ENCODE data around the gene KLC1. TPM values are rescaled to one million over a fixed set of nuclear protein-coding genes. Genes with fewer than 3 reads are reported as not detected.

Gene KLC1
- total RNA-seq, 1 experiment from 2014 or later: 306 TPM

DNA sequence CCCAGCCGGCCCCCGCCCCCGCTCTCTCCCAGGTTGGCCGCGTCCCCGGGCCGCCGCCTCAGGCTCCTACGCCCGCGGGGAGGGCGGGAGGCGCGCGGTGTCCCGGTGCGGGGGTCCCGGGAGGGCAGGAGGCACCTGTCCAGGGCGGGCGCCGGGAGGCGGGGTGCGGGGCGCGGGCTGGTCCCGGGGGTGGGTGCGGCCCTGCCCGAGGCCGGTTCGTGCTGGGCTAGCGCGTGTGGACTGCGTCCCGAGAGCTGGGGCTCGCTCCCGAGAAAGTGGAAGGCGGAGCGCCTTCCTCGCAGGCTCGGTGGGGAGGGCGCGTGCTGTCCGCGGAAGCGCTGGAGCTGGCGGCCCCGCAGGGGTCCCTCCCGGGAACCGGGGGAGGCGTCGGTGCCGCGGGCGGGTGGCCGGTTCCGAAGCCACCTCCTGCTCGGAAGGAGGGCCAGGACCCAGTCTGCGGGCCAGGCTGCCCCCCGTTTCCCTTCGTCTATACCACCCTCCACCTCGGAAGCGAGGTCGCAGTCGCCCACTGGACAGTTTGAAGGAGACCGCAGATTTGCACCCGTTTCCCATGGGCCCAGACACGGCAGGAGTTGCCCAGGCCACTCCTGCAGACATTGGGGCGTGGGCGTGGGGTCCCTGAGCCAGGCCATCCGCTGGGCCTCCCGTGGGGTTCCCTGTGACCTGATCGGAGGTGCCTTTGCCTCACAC, 87.2 kb downstream of the KLC1 start:
- POLR2A ChIA-PET (ENCODE audit: unreplicated experiment): no interaction called here
- Histone ChIP-seq H4K20me1 (ENCODE audit: low read length) (no peaks in the 10 kb centered on the region), H3K4me1 (ENCODE audit: insufficient read depth, low read length) (peaks cover 47% of the 10 kb centered on the region), H2AFZ (ENCODE audit: low read length) (peak overlapping the region; percentile 51), H3K9me2 (replicated peaks; ENCODE audit: low read length) (no peaks in the 10 kb centered on the region), H3K9ac (ENCODE audit: low read length) (peak overlapping the region; percentile 77), H3K4me3 (ENCODE audit: low read length) (peak overlapping the region; percentile 87), H3K27ac (ENCODE audit: low read length) (no peak overlapping the region), H3K4me2 (ENCODE audit: low read length) (peak overlapping the region; percentile 99), H3F3A (ENCODE audit: low read length, unreplicated experiment) (no peaks in the 10 kb centered on the region), H3K27me3 (ENCODE audit: low read length) (no peaks in the 10 kb centered on the region), H3K79me2 (ENCODE audit: low read length) (peaks cover 81% of the 10 kb centered on the region), H3K36me3 (ENCODE audit: low read depth, low read length) (no peaks in the 10 kb centered on the region), H3K9me3 (ENCODE audit: low read length) (no peaks in the 10 kb centered on the region)
- intact Hi-C loops (cut with micrococcal nuclease): loop anchor here (10.0 kb wide), 1 partner anchor 141 kb away; no protein-coding TSS in a partner anchor
- 0 out of 2 replicates have a peak, but pooled peaks have one; percentile 0 for ATAC-seq
- CTCF ChIA-PET: interaction anchor here (1.0 kb wide), 1 partner anchor 88 kb away, joined by 3 read pairs; no protein-coding TSS in a partner anchor
- DNase-seq: no peak
- no peak for TF ChIP-seq EZH2 (IDR thresholded peaks at IDR 0.05; ENCODE audit: low read length, unreplicated experiment)
- no peak for TF ChIP-seq EZH2phosphoT487 (IDR thresholded peaks at IDR 0.05; ENCODE audit: borderline replicate concordance, low read length)
- TF ChIP-seq, protein P1, sequence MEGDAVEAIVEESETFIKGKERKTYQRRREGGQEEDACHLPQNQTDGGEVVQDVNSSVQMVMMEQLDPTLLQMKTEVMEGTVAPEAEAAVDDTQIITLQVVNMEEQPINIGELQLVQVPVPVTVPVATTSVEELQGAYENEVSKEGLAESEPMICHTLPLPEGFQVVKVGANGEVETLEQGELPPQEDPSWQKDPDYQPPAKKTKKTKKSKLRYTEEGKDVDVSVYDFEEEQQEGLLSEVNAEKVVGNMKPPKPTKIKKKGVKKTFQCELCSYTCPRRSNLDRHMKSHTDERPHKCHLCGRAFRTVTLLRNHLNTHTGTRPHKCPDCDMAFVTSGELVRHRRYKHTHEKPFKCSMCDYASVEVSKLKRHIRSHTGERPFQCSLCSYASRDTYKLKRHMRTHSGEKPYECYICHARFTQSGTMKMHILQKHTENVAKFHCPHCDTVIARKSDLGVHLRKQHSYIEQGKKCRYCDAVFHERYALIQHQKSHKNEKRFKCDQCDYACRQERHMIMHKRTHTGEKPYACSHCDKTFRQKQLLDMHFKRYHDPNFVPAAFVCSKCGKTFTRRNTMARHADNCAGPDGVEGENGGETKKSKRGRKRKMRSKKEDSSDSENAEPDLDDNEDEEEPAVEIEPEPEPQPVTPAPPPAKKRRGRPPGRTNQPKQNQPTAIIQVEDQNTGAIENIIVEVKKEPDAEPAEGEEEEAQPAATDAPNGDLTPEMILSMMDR (conservative IDR thresholded peaks at IDR 0.05; ENCODE audit: low read depth, low read length): no peak
- no TSS peak for BruUV-seq (replicated peaks)

DNA sequence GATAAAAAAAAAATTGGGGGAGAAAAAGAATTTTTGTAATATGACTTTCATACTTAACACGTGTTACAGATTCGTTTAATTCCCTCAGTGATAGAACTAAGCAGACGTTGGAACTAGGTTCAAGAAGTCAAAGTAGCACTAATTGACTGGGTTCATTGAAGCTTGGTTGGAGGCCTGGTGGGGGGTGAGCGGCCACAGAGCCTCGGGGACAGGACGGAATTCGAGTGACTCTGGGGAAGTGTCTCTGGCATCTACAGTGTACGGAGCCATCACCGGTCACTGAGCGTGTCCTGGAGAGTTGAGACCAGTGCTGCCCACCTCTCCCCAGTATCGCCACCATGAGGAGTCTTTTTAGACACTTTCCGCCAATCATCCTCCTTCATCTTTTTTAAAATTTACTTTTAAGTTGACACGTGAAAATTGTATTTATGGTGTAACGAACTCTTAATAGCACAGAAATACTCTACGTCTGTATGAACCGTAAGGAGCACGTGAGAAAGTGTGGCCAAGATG, 87.9 kb downstream of the KLC1 start:
- H3K9me2 ChIP-seq (replicated peaks; ENCODE audit: low read length): no peaks in the 10 kb centered on the region
- H3K79me2 ChIP-seq (ENCODE audit: low read length): peaks cover 84% of the 10 kb centered on the region
- ATAC-seq (no peak), DNase-seq (no peak)
- H3K9me3 ChIP-seq (ENCODE audit: low read length): no peaks in the 10 kb centered on the region
- H3K4me2 ChIP-seq (ENCODE audit: low read length): peak overlapping the region; percentile 99
- H2AFZ ChIP-seq (ENCODE audit: low read length): peak overlapping the region; percentile 51; the same call in 1 of the 2 replicates
- POLR2A ChIA-PET (ENCODE audit: unreplicated experiment): no interaction called here
- no peak for TF ChIP-seq EZH2phosphoT487 (IDR thresholded peaks at IDR 0.05; ENCODE audit: borderline replicate concordance, low read length)
- TF ChIP-seq, protein P1 (conservative IDR thresholded peaks at IDR 0.05; ENCODE audit: low read depth, low read length): no peak
- no peak for TF ChIP-seq EZH2 (IDR thresholded peaks at IDR 0.05; ENCODE audit: low read length, unreplicated experiment)
- H3K36me3 ChIP-seq (ENCODE audit: low read depth, low read length): no peaks in the 10 kb centered on the region
- BruUV-seq (replicated peaks): TSS peak; percentile 43
- H3K27me3 ChIP-seq (ENCODE audit: low read length): no peaks in the 10 kb centered on the region
- peak overlapping the region; percentile 87 for H3K4me3 ChIP-seq (ENCODE audit: low read length)
- H3K9ac ChIP-seq (ENCODE audit: low read length): peak overlapping the region; percentile 77
- intact Hi-C loops (cut with micrococcal nuclease): loop anchor here (10.0 kb wide), 1 partner anchor 142 kb away; no protein-coding TSS in a partner anchor
- H3K27ac ChIP-seq (ENCODE audit: low read length): no peak overlapping the region
- CTCF ChIA-PET: no interaction called here
- H3K4me1 ChIP-seq (ENCODE audit: insufficient read depth, low read length): peaks cover 46% of the 10 kb centered on the region
- no peaks in the 10 kb centered on the region for H4K20me1 ChIP-seq (ENCODE audit: low read length)
- H3F3A ChIP-seq (ENCODE audit: low read length, unreplicated experiment): peaks cover under 1% of the 10 kb centered on the region

DNA sequence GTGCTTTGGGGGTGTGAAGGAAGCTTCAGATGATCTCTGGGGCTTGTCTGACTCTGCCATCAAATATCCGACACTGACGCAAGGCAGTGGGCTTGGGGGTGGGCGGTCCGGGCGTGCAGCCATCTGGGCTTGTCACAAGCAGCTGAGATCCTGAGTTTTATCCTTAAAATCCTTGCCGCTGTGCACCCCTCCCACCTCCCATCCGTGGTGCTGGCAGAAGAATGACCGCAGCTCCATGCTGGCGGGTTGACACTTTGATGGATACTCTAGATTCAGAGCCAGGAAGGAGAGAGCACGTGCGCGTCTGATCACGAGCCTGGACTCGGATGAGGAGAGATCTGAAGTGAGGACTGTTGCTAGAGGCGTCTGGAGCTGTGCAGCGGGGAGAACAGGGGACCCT, 89.6 kb downstream of the KLC1 start:
- Histone ChIP-seq H3K9ac (ENCODE audit: low read length) (no peak overlapping the region), H3K79me2 (ENCODE audit: low read length) (peaks cover 87% of the 10 kb centered on the region), H3K36me3 (ENCODE audit: low read depth, low read length) (no peaks in the 10 kb centered on the region), H4K20me1 (ENCODE audit: low read length) (no peaks in the 10 kb centered on the region), H3K9me2 (replicated peaks; ENCODE audit: low read length) (no peaks in the 10 kb centered on the region), H3K4me1 (ENCODE audit: insufficient read depth, low read length) (peaks cover 34% of the 10 kb centered on the region), H3K27me3 (ENCODE audit: low read length) (no peaks in the 10 kb centered on the region), H3F3A (ENCODE audit: low read length, unreplicated experiment) (peaks cover 4% of the 10 kb centered on the region), H3K4me3 (ENCODE audit: low read length) (no peak overlapping the region), H3K9me3 (ENCODE audit: low read length) (no peaks in the 10 kb centered on the region), H3K27ac (ENCODE audit: low read length) (no peak overlapping the region), H2AFZ (ENCODE audit: low read length) (no peak overlapping the region), H3K4me2 (ENCODE audit: low read length) (no peak overlapping the region)
- intact Hi-C loops (cut with micrococcal nuclease): loop anchor here (10.0 kb wide), 1 partner anchor 144 kb away; no protein-coding TSS in a partner anchor
- BruUV-seq (replicated peaks): no TSS peak
- no peak for ATAC-seq
- DNase-seq: no peak
- no peak for TF ChIP-seq EZH2phosphoT487 (IDR thresholded peaks at IDR 0.05; ENCODE audit: borderline replicate concordance, low read length)
- TF ChIP-seq EZH2 (IDR thresholded peaks at IDR 0.05; ENCODE audit: low read length, unreplicated experiment): no peak
- TF ChIP-seq, protein P1 (conservative IDR thresholded peaks at IDR 0.05; ENCODE audit: low read depth, low read length): no peak
- ChIA-PET CTCF (no interaction called here), POLR2A (ENCODE audit: unreplicated experiment) (no interaction called here)

Data from PC-3 (cell line).